ENCODE data around the gene HLA-DOB.
"Not testable (repeated sequence)": the region's sequence is repeated elsewhere in the genome, so short reads cannot be mapped to it uniquely, and the experiment has no call there.

Gene HLA-DOB

DNA sequence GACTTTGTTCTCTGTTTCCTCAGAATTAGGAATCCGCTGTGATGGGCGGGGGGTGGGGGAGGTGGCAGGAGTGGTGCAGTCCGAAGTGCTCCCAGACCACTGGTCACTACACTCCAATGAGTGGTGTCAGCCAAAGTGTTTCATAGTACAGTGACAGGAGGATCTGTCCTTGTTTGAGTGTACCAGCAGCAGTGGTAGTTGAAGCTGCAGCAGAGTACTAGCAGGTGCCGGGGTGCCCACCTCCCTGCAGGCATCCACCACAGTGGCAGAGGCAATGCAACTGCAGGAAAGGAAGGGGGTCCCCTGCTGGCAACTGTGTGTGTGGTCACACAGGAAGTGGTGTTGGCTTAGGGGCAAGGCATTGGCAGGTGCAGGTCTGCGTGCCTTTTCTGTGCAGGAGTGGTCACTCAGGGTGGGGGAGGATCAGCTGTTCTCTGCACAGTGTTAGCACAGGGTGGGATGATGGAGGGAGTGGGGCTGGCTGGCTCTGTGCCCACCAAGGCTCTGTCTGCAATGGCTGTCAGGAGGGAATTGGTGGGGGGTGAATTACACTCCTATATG lies 9.7 kb downstream of the HLA-DOB start:
- DNase-seq, result no peak

DNA sequence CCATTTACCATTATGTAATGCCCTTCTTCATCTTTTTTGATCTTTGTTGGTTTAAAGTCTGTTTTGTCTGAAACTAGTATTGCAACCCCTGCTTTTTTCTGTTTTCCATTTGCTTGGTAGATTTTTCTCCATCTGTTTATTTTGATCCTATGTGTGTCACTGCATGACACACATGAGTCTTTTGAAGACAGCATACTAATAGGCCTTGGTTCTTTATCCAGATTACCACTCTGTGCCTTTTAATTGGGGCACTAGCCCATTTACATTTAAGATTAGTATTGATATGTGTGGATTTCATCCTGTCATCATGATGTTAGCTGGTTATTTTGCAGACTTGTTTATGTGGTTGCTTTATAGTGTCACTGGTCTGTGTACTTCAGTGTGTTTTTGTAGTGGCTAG lies 11.4 kb downstream of the HLA-DOB start:
- DNase-seq, result not testable (repeated sequence)

DNA sequence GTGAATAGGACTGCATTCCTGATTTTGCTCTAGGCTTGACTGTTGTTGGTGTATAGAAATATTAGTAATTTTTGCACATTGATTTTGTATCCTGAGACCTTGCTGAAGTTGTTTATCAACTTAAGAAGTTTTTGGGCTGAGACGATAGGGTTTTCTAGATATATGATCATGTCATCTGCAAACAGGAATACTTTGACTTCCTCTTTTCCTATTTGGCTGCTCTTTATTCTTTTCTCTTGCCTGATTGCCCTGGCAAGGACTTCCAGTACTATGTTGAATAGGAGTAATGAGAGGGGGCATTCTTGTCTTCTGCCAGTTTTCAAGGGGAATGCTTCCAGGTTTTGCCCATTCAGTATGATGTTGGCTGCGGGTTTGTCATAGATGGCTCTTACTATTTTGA lies 13.4 kb downstream of the HLA-DOB start:
- DNase-seq, result no peak

DNA sequence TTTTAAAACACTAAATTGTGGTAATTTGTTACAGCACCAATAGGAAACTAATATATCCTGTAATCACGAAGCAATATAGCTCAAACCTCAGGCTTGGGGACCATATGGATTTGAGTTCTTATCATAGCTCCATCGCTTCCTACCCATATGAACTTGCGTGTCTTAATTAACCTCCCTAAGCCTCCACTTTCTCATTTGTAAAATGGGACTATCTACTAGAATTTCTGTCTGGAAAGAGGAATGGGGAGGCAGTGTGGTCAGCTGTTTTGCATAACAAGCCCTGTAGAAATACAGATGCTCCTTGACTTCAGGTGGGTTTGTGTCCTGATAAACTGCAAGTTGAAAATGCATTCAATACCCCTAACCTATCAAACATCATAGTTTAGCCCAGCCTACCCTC lies 17.1 kb downstream of the HLA-DOB start:
- DNase-seq, result no peak

DNA sequence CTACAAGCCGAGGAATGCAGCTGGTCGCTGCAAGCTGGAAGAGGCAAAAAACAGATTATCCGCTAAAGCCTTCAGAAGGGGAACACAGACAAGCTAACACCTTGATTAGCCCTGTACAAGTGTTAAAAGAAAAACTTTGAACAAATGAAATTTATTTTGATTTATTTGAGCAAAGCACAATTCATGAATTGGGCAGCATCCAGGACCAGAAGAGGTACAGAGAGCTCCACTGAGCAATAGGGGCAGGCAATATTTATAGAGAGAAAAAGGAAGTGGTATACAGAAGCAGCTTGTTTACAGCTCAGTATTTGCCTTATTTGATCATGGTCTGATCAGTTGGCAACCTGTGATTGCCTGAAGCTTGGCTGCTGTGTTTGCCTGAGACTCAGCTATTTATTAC lies 17.6 kb downstream of the HLA-DOB start:
- DNase-seq, result no peak

DNA sequence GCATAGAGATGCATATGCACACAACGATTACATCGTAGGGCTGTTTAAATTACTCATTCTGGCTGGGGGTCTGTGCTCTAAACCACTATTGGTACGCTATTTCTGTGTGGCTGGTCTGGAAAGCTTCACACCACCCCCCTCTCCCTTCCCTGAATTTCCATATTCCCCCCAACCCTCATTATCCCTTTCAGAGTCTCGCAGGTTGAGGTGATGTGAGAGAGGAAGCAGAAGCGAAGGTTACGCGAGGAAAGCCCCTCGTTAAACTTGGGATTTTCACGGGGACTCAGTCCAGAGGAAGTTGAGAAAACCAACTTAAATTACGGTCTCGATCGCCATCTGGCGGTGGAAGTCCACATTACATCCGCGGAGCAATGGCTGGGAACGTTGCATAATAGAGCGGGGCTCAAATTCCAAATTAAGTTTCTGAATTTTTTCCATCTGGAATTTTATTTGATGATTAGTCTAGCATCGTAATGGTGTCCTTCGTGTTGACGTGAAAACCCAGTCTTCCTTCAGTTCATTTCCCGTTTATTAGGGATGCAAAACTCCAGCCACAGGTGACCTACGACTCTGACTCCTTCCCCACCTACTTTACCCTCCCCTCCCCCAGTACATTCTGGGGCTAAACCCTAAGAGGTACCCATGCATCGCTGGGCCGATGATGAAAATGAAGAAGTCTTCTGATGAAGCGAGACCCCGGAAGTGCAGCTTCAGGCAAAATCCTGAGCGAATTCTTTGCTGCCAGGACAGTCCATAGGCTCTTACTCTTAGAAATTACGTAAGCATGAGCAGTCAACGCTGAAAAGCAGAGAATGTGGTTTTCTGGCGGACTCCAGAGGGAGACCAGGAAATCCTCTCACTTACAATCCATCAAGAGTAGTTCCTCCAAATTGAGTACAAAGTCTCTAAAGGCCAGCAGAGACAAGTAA lies 19.7 kb downstream of the HLA-DOB start:
- peak; percentile 78 for DNase-seq

DNA sequence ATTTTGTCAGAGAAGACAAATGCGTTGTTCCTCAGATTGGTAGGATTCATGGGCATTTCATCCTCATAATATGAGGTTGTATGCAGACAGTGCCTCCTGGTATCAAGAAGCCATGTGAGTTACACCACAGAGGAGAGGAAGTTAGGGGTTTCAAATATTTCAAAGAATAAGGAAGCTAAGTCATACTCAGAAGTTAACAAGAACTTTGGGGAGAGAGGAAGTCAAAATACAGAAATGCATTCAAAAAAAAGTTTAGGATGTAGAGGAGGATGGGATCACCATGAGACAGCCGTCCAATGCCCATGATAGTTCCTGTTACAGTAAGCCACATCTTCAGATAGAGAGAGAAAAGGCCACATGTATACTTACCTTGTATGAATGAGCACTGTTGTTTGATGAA lies 22.3 kb downstream of the HLA-DOB start:
- DNase-seq, result peak; percentile 2

DNA sequence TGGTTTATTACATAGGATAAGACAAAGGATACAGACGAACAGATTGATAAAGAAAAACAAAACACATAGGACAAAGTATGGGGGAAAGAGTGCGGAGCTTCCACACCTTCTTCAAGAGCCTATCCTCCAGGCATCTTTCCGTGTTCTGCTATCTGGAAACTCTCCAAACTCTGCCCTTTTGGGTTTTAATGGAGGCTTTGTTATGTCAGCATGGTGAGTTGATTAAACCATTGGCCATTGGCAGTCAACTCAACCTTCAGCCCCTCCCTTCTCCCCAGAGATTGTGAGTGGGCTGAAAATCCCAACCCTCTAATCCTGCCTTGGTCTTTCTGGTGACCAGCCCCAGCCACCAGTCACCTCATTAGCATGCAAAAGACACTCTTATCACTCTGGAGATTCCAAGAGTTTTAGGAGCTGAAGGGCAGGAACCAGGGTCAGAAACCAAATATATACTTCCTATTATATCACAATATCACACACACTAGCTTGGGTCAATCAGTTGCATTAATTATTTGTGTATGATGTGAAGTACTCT lies 23.8 kb downstream of the HLA-DOB start:
- DNase-seq, result no peak

DNA sequence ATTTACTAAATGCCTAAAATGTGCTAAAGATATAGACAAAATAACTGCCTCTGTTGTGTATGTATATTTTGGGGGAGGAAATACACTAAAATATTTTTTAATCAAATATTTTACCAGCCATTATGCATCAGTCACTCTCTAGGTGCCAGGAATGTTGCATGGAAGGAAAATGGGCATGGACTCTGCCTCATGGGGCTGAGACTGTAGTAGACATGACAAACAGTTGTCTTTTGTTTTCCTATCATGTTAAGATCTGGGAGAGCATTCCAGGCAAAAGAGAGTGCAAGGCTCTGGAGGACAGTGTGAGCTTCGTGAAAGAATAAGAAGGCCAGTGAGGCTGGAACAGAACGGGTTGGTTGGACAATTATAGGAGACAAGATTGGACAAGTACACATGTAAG lies 26.5 kb downstream of the HLA-DOB start:
- DNase-seq, result no peak

DNA sequence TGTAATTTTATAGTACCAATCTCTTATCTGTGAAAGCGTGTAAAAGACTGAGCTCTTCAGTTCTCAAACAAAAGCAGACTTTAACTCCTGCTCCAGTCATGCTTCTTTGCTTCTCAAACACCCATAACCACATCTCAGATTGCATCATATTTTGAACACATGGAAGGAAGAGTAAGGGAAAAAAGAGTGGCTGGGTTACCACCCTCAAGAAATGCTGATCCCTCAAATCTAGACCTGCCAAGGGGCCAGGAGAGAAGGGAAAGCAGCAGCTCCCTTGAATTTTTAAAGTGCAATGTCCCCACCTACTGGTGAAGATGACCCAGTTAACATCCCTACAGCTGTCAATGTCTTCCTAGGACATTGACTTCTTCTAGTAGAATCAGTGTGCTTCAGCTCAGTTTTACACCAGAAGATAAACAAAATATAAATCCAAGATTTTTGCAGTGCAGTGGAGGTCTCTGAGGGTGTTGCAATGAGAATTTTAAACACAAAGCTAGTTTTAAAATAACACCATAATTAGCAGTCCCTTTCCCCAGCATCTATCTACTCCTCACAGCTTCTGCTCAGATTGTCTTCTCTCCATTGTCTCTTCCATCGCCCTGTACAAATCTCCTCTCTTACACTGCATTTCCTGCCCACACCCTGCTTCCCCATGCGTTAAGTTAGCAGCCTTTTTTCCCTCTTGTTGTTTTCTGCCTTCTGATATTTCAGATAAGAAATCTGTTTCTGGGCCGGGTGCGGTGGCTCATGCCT lies 30.8 kb downstream of the HLA-DOB start:
- peak; percentile 61 for DNase-seq

DNA sequence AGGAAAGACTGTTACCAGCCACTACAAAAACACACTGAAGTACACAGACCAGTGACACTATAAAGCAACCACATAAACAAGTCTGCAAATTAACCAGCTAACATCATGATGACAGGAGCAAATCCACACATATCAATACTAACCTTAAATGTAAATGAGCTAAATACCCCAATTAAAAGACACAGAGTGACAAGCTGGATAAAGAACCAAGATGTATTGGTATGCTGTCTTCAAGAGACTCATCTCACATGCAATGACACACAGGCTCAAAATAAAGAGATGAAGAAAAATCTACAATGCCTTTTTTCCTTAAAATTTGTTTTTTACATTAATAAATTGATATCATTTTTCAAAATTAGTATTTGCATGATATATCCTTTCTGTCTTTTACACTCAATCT lies 33.9 kb downstream of the HLA-DOB start:
- DNase-seq, result not testable (repeated sequence)

DNA sequence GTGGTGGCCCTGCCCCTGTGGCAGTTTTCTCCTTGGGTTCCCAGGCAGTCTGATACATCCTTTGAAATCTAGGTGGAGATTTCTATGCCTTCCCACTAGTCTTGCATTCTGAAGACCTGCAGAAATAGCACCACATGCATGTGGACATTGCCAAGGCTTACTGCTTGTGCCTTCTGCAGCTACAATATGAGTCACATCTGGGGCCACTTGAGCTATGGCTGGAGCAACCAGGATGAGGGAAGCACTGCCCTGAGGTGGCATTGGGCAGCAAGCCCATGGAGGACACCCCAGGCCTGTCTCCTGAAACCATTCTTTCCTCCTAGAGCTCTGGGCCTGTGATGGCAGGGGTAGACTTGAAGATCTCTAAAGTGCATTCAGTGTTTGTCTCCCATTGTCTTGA lies 37.8 kb downstream of the HLA-DOB start:
- no peak for DNase-seq

DNA sequence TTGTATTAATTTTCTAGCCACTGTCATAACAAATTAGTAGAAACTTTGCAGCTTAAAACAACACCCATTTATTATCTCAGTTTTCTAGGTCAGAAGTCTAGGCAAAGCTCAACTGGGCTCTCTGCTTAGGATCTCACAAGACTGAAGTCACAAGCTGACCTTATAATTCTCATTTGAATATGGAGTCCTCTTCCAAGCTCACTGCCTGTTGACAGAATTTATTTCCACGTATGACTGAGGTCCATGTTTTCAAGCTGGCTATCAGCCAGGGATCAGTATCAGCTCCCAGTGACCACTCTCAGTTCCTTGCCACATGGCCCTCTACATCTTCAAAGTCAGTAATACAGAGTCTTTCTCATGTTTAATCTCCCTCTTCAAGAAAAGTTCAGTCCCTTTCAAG lies 41.7 kb downstream of the HLA-DOB start:
- no peak for DNase-seq

DNA sequence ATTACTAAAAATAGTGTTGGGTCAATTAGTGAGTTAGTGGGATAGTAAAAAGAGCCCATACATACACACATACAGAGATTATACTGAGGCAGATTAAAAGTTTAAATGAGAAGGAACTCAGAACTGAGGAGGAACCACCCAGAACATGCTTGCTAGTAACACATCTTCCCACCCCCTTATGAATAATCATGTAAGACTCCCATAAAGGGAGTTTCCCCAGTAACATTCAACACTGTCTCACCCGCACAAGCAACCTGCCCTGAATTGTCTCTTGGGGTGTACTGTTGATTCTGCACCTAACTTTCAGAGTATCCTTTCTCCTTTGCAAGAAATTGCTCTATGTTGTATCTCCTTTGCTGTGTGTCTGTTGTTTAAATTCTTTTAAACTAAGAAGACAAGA lies 42.4 kb downstream of the HLA-DOB start:
- DNase-seq, result no peak

DNA sequence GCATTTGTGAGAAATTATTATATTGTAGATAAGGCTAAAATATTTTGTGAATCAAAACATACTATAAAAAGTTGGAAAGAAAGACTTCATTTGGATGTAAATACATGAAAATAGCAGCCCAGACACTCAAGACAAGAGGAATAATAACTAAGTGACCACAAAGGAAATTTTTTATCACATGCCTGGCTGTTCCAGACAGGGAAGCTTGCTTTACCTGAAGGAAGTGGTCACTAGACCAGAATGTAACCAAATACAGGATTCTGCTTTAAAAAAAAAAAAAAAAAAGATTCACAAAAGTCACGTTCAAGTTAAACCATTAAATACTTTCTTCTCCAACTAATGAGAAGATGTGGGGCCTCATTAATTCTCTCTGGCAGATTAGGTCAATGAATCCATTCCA lies 44.1 kb downstream of the HLA-DOB start:
- DNase-seq, result no peak

DNA sequence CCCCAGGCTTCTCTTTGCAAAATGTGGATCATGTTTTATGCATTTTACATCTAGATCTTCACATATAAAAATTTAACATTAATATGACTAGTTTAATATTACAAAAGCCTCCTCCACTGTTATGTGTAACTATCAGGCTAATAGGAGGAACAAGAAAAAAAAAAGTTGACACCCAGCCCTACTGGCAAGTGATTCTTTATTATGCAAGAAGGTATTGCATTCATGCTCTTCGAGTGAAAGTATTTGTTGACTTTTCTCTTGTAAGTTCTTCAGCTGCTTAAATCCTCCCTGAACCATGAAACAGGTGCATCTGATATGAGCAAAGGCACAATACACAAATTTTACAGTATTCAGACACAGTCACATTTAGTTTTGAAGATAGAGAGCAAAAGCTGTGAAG lies 52.8 kb downstream of the HLA-DOB start:
- no peak for DNase-seq

DNA sequence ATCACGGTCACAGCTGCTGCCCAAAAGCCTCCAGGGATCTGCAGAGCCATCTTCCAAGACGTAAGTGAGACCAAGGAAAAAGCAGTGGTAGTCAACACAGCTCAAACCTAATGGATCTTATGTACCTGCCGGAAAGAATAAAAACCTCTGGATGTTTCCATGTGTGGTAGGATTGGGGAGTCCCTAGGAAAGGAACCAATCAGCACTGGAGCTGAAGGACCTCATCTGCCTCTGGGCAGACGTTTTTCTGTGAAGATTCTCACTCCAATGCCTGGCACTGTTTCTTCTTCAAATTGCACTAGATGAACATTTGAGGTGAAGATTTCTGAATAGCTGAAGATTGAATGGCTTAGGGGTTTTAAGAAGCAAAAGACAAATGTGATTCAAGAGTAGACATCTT lies 53.4 kb downstream of the HLA-DOB start, which contains the start of gene HLA-DQB2:
HLA-DQB2 (minus strand) TSS at position 112 of the 400 bp plus-strand sequence; CDS start at position 50, 62 bp downstream.
- no peak for DNase-seq

All from CD4-positive, alpha-beta T cell treated with Interleukin-10 for 1 hour (primary cell).